Measurements from ENCODE around the gene VCAN.
A peak's percentile ranks its signal among the peaks of the same experiment; 100 is the strongest.

Gene VCAN

GRCh38 chr5:83494087-83494620, 22.6 kb downstream of the VCAN start:
- DNase-seq = no peak

GRCh38 chr5:83494666-83495065, 23.1 kb downstream of the VCAN start:
- no peak for DNase-seq

GRCh38 chr5:83496626-83497025, 25.1 kb downstream of the VCAN start:
- DNase-seq = no peak

GRCh38 chr5:83498585-83498984, 27.0 kb downstream of the VCAN start:
- no peak for DNase-seq

GRCh38 chr5:83503662-83504061, 32.1 kb downstream of the VCAN start:
- DNase-seq = no peak

GRCh38 chr5:83507431-83507830, 35.9 kb downstream of the VCAN start:
- DNase-seq = no peak

- DNase-seq = peak in 2 of 58 donors; percentile 2 to 11
Measured at GRCh38 chr5:83509540-83509939, 38.0 kb downstream of the VCAN start.

- no peak for DNase-seq
Measured at GRCh38 chr5:83510260-83510659, 38.7 kb downstream of the VCAN start.

- DNase-seq = no peak
Measured at GRCh38 chr5:83512061-83512745, 40.7 kb downstream of the VCAN start.

GRCh38 chr5:83513081-83513480, 41.5 kb downstream of the VCAN start:
- DNase-seq = no peak

GRCh38 chr5:83513491-83513890, 41.9 kb downstream of the VCAN start:
- no peak for DNase-seq

GRCh38 chr5:83516377-83516776, 44.8 kb downstream of the VCAN start:
- no peak for DNase-seq

- no peak for DNase-seq
Measured at GRCh38 chr5:83517072-83517687, 45.6 kb downstream of the VCAN start.

- no peak for DNase-seq
Measured at GRCh38 chr5:83517688-83518085, 46.1 kb downstream of the VCAN start.

GRCh38 chr5:83518319-83519061, 46.9 kb downstream of the VCAN start:
- DNase-seq = no peak

GRCh38 chr5:83522446-83522845, 50.9 kb downstream of the VCAN start:
- DNase-seq = no peak

- no peak for DNase-seq
Measured at GRCh38 chr5:83523929-83524328, 52.4 kb downstream of the VCAN start.

- DNase-seq = no peak
Measured at GRCh38 chr5:83524345-83524744, 52.8 kb downstream of the VCAN start.

- DNase-seq = no peak
Measured at GRCh38 chr5:83524991-83525390, 53.4 kb downstream of the VCAN start.

- no peak for DNase-seq
Measured at GRCh38 chr5:83526289-83526688, 54.7 kb downstream of the VCAN start.

GRCh38 chr5:83527221-83527620, 55.7 kb downstream of the VCAN start:
- DNase-seq = no peak

GRCh38 chr5:83527722-83528438, 56.3 kb downstream of the VCAN start:
- no peak for DNase-seq
